SK-N-SH treated with all-trans-retinoic acid at 6 μM for 48 hours (cell line): Measurements from ENCODE around the gene TOMM40L.

Source experiments
- ATAC-seq: fragments of 200-7000 bp; cut with Tn5 transposase; 3 replicates; pipeline ENCODE4 v1.9.1; 2020; ENCODE audit warnings: mild to moderate bottlenecking, moderate library complexity
- ARNTL ChIP-seq: fragments of 450-650 bp; formaldehyde crosslinking; IDR thresholded peaks from 2 replicates; pipeline ENCODE4 v1.5.0; 2020; ENCODE audit warnings: low read depth, mild to moderate bottlenecking, moderate library complexity, borderline replicate concordance
- CSDC2 ChIP-seq: fragments of 250-450 bp; sonication (Bioruptor Pico); IDR thresholded peaks from 2 replicates; pipeline ENCODE4 v1.5.0; 2020; ENCODE audit warnings: mild to moderate bottlenecking, moderate library complexity
- CSRNP3 ChIP-seq: fragments of 250-450 bp; sonication (Bioruptor Pico); IDR thresholded peaks from 2 replicates; pipeline ENCODE4 v1.5.1; 2021; ENCODE audit warnings: mild to moderate bottlenecking, moderate library complexity
- ESRRG ChIP-seq: fragments of 250-450 bp; sonication (Bioruptor Pico); IDR thresholded peaks from 2 replicates; pipeline ENCODE4 v1.6.1; 2021; ENCODE audit warnings: mild to moderate bottlenecking
- GLIS3 ChIP-seq: fragments of 250-450 bp; sonication (Bioruptor Pico); IDR thresholded peaks from 2 replicates; pipeline ENCODE4 v1.5.0; 2020; ENCODE audit warnings: mild to moderate bottlenecking, moderate library complexity
- OSR1 ChIP-seq: fragments of 250-450 bp; sonication (Bioruptor Pico); IDR thresholded peaks from 2 replicates; pipeline ENCODE4 v1.8.0; 2022; ENCODE audit warnings: moderate library complexity, mild to moderate bottlenecking, inconsistent platforms
- PATZ1 ChIP-seq: fragments of 250-450 bp; sonication (Bioruptor Pico); IDR thresholded peaks from 2 replicates; pipeline ENCODE4 v1.8.0; 2020; ENCODE audit warnings: mild to moderate bottlenecking, moderate library complexity, borderline replicate concordance
- POU6F1 ChIP-seq: fragments of 250-450 bp; sonication (Bioruptor Pico); IDR thresholded peaks from 2 replicates; pipeline ENCODE4 v1.8.0; 2021; ENCODE audit warnings: low read depth, mild to moderate bottlenecking, moderate library complexity, borderline replicate concordance
- PPARA ChIP-seq: fragments of 250-450 bp; sonication (Bioruptor Pico); IDR thresholded peaks from 2 replicates; pipeline ENCODE4 v1.5.0; 2020; ENCODE audit warnings: mild to moderate bottlenecking, borderline replicate concordance
- SNAI2 ChIP-seq: fragments of 250-450 bp; sonication (Bioruptor Pico); IDR thresholded peaks from 2 replicates; pipeline ENCODE4 v1.5.0; 2020; ENCODE audit warnings: mild to moderate bottlenecking, moderate library complexity
- TCF4 ChIP-seq: fragments of 250-450 bp; sonication (Bioruptor Pico); IDR thresholded peaks from 2 replicates; pipeline ENCODE4 v1.8.0; 2021; ENCODE audit warnings: mild to moderate bottlenecking, moderate library complexity, borderline replicate concordance
- TOX ChIP-seq: fragments of 250-450 bp; sonication (Bioruptor Pico); IDR thresholded peaks from 2 replicates; pipeline ENCODE4 v1.8.0; 2021; ENCODE audit warnings: mild to moderate bottlenecking, moderate library complexity, borderline replicate concordance
- TSHZ2 ChIP-seq: fragments of 250-450 bp; sonication (Bioruptor Pico); IDR thresholded peaks from 2 replicates; pipeline ENCODE4 v1.5.0; 2020; ENCODE audit warnings: mild to moderate bottlenecking, moderate library complexity
- ZC3H10 ChIP-seq: fragments of 250-450 bp; sonication (Bioruptor Pico); IDR thresholded peaks from 2 replicates; pipeline ENCODE4 v1.5.1; 2021; ENCODE audit warnings: mild to moderate bottlenecking, moderate library complexity
- ZFP3 ChIP-seq: fragments of 250-450 bp; sonication (Bioruptor Pico); IDR thresholded peaks from 2 replicates; pipeline ENCODE4 v1.5.0; 2020; ENCODE audit warnings: mild to moderate bottlenecking, moderate library complexity
- ZNF565 ChIP-seq: fragments of 450-650 bp; formaldehyde crosslinking; conservative IDR thresholded peaks from 2 replicates; pipeline ENCODE4 v1.5.0; 2020; ENCODE audit warnings: low read depth, mild to moderate bottlenecking, moderate library complexity
- ZNF70 ChIP-seq: fragments of 450-650 bp; formaldehyde crosslinking; IDR thresholded peaks from 2 replicates; pipeline ENCODE4 v1.5.0; 2020; ENCODE audit warnings: mild to moderate bottlenecking, moderate library complexity
- ZNF8 ChIP-seq: fragments of 450-650 bp; formaldehyde crosslinking; IDR thresholded peaks from 2 replicates; pipeline ENCODE4 v1.5.0; 2020; ENCODE audit warnings: mild to moderate bottlenecking, moderate library complexity
- TF ChIP-seq, protein P1 (sequence below): fragments of 250-450 bp; sonication (Bioruptor Pico); IDR thresholded peaks from 2 replicates; pipeline ENCODE4 v1.5.1; 2020; ENCODE audit warnings: low read depth, mild to moderate bottlenecking, moderate library complexity

Gene TOMM40L

GRCh38 chr1:161227196-161227871, 1.5 kb downstream of the TOMM40L start:
- ATAC-seq, result peak; percentile 64
- TF ChIP-seq ZFP3 (CRISPR knock-in tag) (no peak), ZNF8 (CRISPR knock-in tag) (no peak), ESRRG (CRISPR knock-in tag) (no peak), ZC3H10 (CRISPR knock-in tag) (no peak), POU6F1 (CRISPR knock-in tag) (no peak), SNAI2 (CRISPR knock-in tag) (no peak), PPARA (no peak), OSR1 (CRISPR knock-in tag) (no peak), TCF4 (CRISPR knock-in tag) (no peak)

- no peak for ATAC-seq
- TF ChIP-seq ZNF8 (CRISPR knock-in tag) (no peak), CSDC2 (CRISPR knock-in tag) (no peak), CSRNP3 (CRISPR knock-in tag) (no peak), ZFP3 (CRISPR knock-in tag) (no peak), POU6F1 (CRISPR knock-in tag) (no peak), TCF4 (CRISPR knock-in tag) (no peak), OSR1 (CRISPR knock-in tag) (no peak), ZC3H10 (CRISPR knock-in tag) (no peak), ZNF565 (CRISPR knock-in tag) (no peak), GLIS3 (CRISPR knock-in tag) (no peak), ARNTL (CRISPR knock-in tag) (no peak), ESRRG (CRISPR knock-in tag) (no peak), SNAI2 (CRISPR knock-in tag) (no peak), PATZ1 (no peak), TOX (no peak), PPARA (no peak), TSHZ2 (CRISPR knock-in tag) (no peak), ZNF70 (CRISPR knock-in tag) (no peak)
- TF ChIP-seq, protein P1, sequence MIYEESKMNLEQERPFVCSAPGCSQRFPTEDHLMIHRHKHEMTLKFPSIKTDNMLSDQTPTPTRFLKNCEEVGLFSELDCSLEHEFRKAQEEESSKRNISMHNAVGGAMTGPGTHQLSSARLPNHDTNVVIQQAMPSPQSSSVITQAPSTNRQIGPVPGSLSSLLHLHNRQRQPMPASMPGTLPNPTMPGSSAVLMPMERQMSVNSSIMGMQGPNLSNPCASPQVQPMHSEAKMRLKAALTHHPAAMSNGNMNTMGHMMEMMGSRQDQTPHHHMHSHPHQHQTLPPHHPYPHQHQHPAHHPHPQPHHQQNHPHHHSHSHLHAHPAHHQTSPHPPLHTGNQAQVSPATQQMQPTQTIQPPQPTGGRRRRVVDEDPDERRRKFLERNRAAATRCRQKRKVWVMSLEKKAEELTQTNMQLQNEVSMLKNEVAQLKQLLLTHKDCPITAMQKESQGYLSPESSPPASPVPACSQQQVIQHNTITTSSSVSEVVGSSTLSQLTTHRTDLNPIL (CRISPR knock-in tag), result no peak
Observed at GRCh38 chr1:161228032-161228431, 2.2 kb downstream of the TOMM40L start.
